Ureter (tissue), 1 donor: ENCODE data around the gene MRPL57. TPM values are rescaled to one million over a fixed set of nuclear protein-coding genes. Genes with fewer than 3 reads are reported as not detected.
"Not testable (repeated sequence)": the region's sequence is repeated elsewhere in the genome, so short reads cannot be mapped to it uniquely, and the experiment has no call there.

Source experiments
- DNase-seq: peaks from one replicate; pipeline ENCODE4 v3.0.0-alpha.2; 2020; ENCODE audit warnings: low spot score
- total RNA-seq: library from RNA; stranded (reverse); gene quantifications from one replicate; pipeline ENCODE4 v1.2.4, GENCODE V29; 2023
- donor health status: DM: yes; HTN: yes; CAD: no.

MRPL57 gene
- total RNA-seq, 1 donor from 2014 or later = 15.5 TPM

- DNase-seq = not testable (repeated sequence)
These were observed 21.3 kb downstream of the MRPL57 start for GRCh38 chr13:21197606-21198225.

GRCh38 chr13:21198391-21198790 is 21.9 kb downstream of the MRPL57 start:
- DNase-seq = not testable (repeated sequence)

- DNase-seq = not testable (repeated sequence)
These were observed 25.2 kb downstream of the MRPL57 start for GRCh38 chr13:21201456-21202190.

- no peak for DNase-seq
These were observed 26.5 kb downstream of the MRPL57 start for GRCh38 chr13:21202767-21203531.

GRCh38 chr13:21208652-21209154 is 32.2 kb downstream of the MRPL57 start:
- no peak for DNase-seq

- no peak for DNase-seq
These were observed 35.8 kb downstream of the MRPL57 start for GRCh38 chr13:21212138-21212775.

- not testable (repeated sequence) for DNase-seq
These were observed 39.0 kb downstream of the MRPL57 start for GRCh38 chr13:21215419-21215818.

GRCh38 chr13:21216332-21216731 is 39.9 kb downstream of the MRPL57 start:
- no peak for DNase-seq

GRCh38 chr13:21218351-21219035 is 42.0 kb downstream of the MRPL57 start:
- no peak for DNase-seq

- no peak for DNase-seq
These were observed 42.6 kb downstream of the MRPL57 start for GRCh38 chr13:21219036-21219381.

GRCh38 chr13:21219716-21220115 is 43.3 kb downstream of the MRPL57 start:
- not testable (repeated sequence) for DNase-seq

- no peak for DNase-seq
These were observed 44.8 kb downstream of the MRPL57 start for GRCh38 chr13:21221268-21221667.

- DNase-seq = no peak
These were observed 48.6 kb downstream of the MRPL57 start for GRCh38 chr13:21225082-21225481.

GRCh38 chr13:21225841-21226581 is 49.6 kb downstream of the MRPL57 start:
- DNase-seq = no peak

- no peak for DNase-seq
These were observed 51.5 kb downstream of the MRPL57 start for GRCh38 chr13:21227917-21228316.

Other genes with a start within 250 kb of the MRPL57 start
- 30.1 TPM for gene LATS2, start 115.1 kb upstream of the MRPL57 start, total RNA-seq
- 218 TPM for gene SAP18, start 36.5 kb upstream of the MRPL57 start, total RNA-seq
- gene SKA3, start 106 bp upstream of the MRPL57 start, total RNA-seq = 0.60 TPM